Activated CD8-positive, alpha-beta memory T cell treated with anti-CD3 and anti-CD28 coated beads, Interleukin-2, amount 50 U/mL, for 48 hours (primary cell): ENCODE results near the gene IGFL1.
"Not testable (repeated sequence)": the region's sequence is repeated elsewhere in the genome, so short reads cannot be mapped to it uniquely, and the experiment has no call there.

Experiments used
- DNase-seq: peaks from one replicate; pipeline ENCODE4 v3.0.0-alpha.2; 2020

The IGFL1 gene

GRCh38 chr19:46273931-46274330, 44.4 kb downstream of the IGFL1 start:
- not testable (repeated sequence) for DNase-seq

- no peak for DNase-seq
Observed at GRCh38 chr19:46279177-46279576, 49.6 kb downstream of the IGFL1 start.
